Heart left ventricle (tissue), 13 donors: Measurements from ENCODE around the gene TRAF3.

Experiments used
- POLR2A ChIP-seq, 2 donors: fragments of 450-650 bp; IDR thresholded peaks; one replicate each; pipeline ENCODE4 v1.6.1; 2017; ENCODE audit warnings: antibody characterized with exemption in 2 of 2, mild to moderate bottlenecking in 2 of 2, moderate library complexity in 2 of 2
- TF ChIP-seq, protein P1 (sequence below), 12 donors: fragments of 200-600 bp; sonication (generic) in 4 of 12; IDR thresholded peaks; one replicate each; pipeline versions ENCODE4 v1.5.0 to v1.8.0; 2018 to 2022; ENCODE audit warnings: antibody characterized with exemption in 12 of 12, mild to moderate bottlenecking in 5 of 12
- donor health status: ischemic (EF 13 %, LVEDD 7.1; RV severe dilation, severe dysfunction).
- donor health status: DM: no; HTN: yes; CAD: no.
- donor health status: DM: no; HTN: no; CAD: no.
- donor health status: ischemic (EF 25% LVEDD 6.9; RV normal size, moderate dysfunction).
- donor health status: ischemic (EF 25% LVEDD 5.7; RV mildly dilated, moderate dysfunction).
- donor health status: ischemic (EF 35%, LVEDD 5.7; RV mildly dilated, moderate dysfunction).
- donor health status: nonischemic (EF 11% LVEDD 7.7; RV severe dilation, severe dysfunction).
- donor health status: DM: yes; HTN: yes; CAD: no.
- donor health status: PGD.
- donor health status: ischemic (EF 29% LVEDD 5.4; RV normal size, mild dysfunction).
- donor health status: nonischemic (EF 23%, LVEDD 6.1; RV moderate dilation, normal function).

DNA sequence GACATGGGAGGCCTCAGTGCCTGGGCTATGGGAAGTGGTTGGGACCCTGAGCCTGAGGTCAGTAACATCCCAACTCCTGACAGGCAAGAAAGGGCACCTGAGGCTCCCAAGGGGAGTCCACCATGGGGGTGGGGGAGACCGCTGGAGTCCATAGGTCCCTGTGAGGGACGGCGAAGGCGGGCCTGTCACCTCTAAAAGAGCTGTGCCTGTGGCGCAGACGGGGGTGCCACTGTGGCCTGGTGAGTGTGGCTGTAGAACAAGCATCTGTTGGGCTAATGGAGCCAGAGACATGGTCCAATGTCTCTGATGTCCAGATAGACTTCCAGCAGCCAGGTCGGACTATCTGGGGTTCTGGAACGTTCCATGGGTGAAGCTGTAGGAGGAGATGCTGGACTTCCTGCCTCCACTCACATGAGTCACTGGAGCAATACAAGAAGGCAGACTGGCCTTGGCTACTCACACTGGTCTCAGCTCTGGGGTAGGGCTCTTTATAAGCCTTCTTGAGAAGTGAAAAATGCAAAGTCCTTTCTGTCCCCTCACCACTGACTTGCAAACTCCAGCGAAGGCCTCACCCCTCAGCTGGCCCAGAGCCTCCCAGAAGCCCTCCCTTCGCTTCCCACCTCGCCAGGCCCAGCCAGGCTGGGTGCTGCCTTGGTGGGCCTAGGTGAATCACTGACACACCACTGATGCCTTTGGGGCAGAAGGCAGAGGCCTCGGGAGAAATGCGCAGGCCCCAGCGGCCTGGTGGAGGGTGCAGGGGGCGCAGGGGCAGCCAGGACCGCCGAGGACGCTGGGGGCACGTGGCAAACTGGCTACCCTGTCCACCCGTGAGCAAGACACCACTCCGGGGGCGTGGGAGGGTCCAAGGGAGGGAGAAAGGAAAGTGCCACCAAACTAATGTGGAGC lies 1.1 kb upstream of the TRAF3 start:
- TF ChIP-seq, protein P1, sequence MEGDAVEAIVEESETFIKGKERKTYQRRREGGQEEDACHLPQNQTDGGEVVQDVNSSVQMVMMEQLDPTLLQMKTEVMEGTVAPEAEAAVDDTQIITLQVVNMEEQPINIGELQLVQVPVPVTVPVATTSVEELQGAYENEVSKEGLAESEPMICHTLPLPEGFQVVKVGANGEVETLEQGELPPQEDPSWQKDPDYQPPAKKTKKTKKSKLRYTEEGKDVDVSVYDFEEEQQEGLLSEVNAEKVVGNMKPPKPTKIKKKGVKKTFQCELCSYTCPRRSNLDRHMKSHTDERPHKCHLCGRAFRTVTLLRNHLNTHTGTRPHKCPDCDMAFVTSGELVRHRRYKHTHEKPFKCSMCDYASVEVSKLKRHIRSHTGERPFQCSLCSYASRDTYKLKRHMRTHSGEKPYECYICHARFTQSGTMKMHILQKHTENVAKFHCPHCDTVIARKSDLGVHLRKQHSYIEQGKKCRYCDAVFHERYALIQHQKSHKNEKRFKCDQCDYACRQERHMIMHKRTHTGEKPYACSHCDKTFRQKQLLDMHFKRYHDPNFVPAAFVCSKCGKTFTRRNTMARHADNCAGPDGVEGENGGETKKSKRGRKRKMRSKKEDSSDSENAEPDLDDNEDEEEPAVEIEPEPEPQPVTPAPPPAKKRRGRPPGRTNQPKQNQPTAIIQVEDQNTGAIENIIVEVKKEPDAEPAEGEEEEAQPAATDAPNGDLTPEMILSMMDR (IDR thresholded peaks at IDR 0.05): no peak
- no peak for TF ChIP-seq POLR2A (IDR thresholded peaks at IDR 0.05)
